SW 1271 (cell line): Measurements from ENCODE around the gene TIE1.

Source experiments
- DNase-seq, 2 experiments: peaks; one replicate each; lab custom pipeline; 2025; lab: John Stamatoyannopoulos, UW

TIE1 gene

GRCh38 chr1:43300378-43301094, at the start of gene TIE1:
Gene TIE1 (plus strand): TSS chr1:43300982. CDS start chr1:43301072, 90 bp downstream.
- DNase-seq, result no peak

GRCh38 chr1:43251024-43251423, 49.8 kb upstream of the TIE1 start:
- DNase-seq, result no peak

GRCh38 chr1:43252225-43252624, 48.6 kb upstream of the TIE1 start:
- no peak for DNase-seq

GRCh38 chr1:43253173-43253572, 47.6 kb upstream of the TIE1 start:
- no peak for DNase-seq

GRCh38 chr1:43253876-43254275, 46.9 kb upstream of the TIE1 start:
- DNase-seq, result no peak

- DNase-seq, result no peak
These were observed 45.2 kb upstream of the TIE1 start for GRCh38 chr1:43255438-43256210.

- DNase-seq, result no peak
These were observed 43.9 kb upstream of the TIE1 start for GRCh38 chr1:43256675-43257570.

GRCh38 chr1:43258370-43258769, 42.4 kb upstream of the TIE1 start:
- no peak for DNase-seq

- DNase-seq, result no peak
These were observed 35.4 kb upstream of the TIE1 start for GRCh38 chr1:43265431-43265830.

GRCh38 chr1:43266881-43267280, 33.9 kb upstream of the TIE1 start:
- DNase-seq, result no peak

- no peak for DNase-seq
These were observed 33.4 kb upstream of the TIE1 start for GRCh38 chr1:43267291-43267805.

GRCh38 chr1:43267818-43268425, 32.9 kb upstream of the TIE1 start:
- no peak for DNase-seq

- no peak for DNase-seq
These were observed 31.0 kb upstream of the TIE1 start, which contains the start of gene TMEM125 for GRCh38 chr1:43269627-43270375. Gene TMEM125 (plus strand): TSS chr1:43269983. CDS start chr1:43272723, 2,740 bp downstream.

- no peak for DNase-seq
These were observed 30.2 kb upstream of the TIE1 start for GRCh38 chr1:43270421-43271095.

GRCh38 chr1:43271186-43272118, 29.3 kb upstream of the TIE1 start:
- no peak for DNase-seq

GRCh38 chr1:43272161-43272560, 28.6 kb upstream of the TIE1 start:
- no peak for DNase-seq

GRCh38 chr1:43272576-43273571, 27.9 kb upstream of the TIE1 start:
- no peak for DNase-seq

- DNase-seq, result no peak
These were observed 27.1 kb upstream of the TIE1 start for GRCh38 chr1:43273708-43274107.
